ENCODE data around the gene EIF3B.

GRCh38 chr7:2362385-2363088, 7.9 kb downstream of the EIF3B start:
- no peak for TF ChIP-seq CTCF (IDR thresholded peaks at IDR 0.05)
- TF ChIP-seq POLR2A (IDR thresholded peaks at IDR 0.05; ENCODE audit: low read depth): no peak
- no peak for TF ChIP-seq POLR2AphosphoS5 (IDR thresholded peaks at IDR 0.05)
- no peak for TF ChIP-seq EP300 (IDR thresholded peaks at IDR 0.05)
